NCI-H1092 (cell line): Measurements from ENCODE around the gene SLC40A1.

Experiments used
- DNase-seq: peaks from one replicate; lab custom pipeline; 2025; lab: John Stamatoyannopoulos, UW

SLC40A1 gene

DNA sequence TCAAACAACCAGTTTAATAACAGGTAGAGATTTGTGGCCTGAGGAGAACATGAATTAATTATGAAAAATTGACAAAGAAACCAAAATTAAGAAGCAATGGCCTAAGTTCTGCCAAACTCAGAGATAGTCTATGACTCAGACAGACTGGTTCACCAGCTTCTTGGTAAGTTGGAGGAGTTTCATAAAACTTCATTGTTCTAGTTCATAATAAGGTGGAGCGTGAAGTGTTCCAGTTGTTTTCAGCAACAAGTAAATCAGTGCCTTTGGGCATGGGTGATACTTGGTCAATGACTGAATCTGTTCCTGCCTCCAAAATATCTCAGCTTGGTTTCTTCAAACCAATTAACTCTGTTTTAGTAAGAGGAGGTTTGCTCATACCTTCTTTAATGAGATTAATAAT lies 40.0 kb downstream of the SLC40A1 start:
- DNase-seq = no peak

- DNase-seq = no peak
Measured at GRCh38 chr2:189538402-189538801, 42.2 kb downstream of the SLC40A1 start.

DNA sequence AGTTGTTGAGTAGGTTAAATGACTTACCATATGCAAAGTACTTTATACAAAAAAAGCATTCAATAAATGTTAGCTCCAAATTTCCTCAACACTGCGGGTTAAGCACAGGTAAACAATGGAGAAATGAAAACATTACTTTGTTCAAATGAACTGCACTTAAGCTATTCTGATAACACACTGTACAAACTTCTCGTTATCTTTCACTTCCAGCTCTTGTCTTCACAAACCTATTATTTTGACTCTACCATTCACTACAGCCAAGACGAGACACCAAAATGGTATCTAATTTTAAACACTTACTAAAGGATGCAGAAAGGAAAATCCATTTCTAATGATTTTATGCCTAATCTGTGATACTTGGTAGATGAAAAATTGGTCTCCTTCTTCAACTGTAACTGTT lies 43.8 kb downstream of the SLC40A1 start:
- DNase-seq = no peak

- no peak for DNase-seq
Measured at GRCh38 chr2:189534854-189535832, 45.4 kb downstream of the SLC40A1 start.

DNA sequence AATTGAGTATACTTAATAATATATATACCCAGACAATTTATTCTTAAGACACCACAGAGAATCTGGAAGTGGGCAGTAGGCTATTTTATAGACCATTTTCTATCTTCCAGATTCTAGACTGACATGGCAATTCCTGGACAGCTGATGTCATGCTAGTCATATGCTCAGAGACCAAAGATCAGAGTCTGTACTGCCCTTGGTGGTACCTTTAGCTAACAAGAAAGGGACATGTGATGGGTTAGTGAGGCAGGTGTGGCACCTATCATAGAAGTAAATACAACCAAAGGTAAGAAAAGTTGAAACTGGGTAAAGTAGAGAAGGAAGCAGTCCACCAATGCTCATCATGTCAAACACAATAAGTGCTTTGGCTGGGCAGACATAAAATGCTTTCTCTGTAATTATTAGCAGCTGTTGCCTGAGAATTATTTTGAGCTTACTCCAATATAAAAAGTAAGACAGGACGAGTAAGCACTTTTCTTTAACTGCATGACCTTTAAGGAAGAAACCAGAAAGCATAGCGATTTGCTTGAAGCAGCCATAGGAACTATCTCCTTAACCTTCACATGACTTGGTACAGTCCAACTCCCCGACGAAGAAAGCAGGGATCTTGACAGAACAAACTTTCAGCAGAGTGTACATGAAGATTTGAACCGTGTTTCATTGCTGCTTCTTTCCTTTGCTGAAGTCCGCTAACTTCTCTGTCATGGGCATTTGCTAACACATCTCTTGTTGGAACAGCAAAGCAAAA lies 47.1 kb downstream of the SLC40A1 start:
- DNase-seq = no peak

- no peak for DNase-seq
Measured at GRCh38 chr2:189530965-189531637, 49.5 kb downstream of the SLC40A1 start.

DNA sequence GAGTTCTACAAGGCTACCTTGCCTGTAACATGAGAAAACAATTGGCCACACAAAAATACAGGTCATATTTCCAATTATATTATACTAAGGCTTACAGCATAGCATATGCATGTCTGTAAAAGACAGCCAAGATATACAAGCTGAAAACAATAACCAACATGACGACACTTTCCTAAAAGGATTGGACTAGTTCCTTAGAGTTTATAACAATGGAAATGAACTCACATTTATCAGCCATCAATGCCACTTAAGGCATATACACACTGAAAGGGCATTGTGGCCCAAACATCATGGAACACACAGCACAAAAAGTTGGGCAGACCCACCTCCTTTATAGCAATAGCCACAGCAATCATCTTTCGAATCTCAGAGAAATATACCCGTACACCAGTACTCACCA lies 52.0 kb downstream of the SLC40A1 start:
- DNase-seq = no peak

DNA sequence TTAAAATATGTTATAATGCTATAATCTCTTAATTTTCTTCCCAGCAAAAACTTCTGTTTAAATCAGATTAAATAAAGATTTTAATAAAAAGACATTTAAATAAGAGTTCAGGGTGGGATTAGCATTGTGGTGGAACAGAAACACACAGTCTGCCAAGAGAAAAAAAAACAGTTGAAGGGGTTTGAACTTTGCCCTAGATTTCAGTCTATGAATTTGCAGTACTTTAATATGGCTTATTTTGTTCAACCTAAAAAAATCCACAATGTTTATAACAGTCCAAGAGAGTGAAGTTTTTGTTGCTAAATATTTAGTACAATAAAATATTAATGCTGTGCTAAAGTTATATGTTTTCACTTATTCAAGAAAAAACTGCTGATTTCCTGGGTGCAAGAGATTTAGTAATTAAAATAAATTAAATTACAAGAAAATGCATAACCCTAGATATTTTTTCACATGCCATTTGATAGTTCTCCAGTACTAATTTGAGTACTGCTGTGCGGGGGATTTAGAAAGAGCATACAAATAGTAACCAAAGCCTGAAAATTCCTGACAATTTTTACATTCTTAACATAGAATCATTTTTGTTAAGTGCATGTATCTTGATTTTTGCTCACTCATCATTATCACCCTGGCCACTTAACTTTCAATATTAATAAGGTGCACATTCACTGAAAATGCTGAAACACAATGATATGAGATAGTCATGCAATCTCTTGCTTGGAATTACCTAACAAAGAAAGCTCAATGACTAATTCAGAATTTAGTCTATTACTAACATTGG lies 52.6 kb downstream of the SLC40A1 start:
- DNase-seq = no peak

- no peak for DNase-seq
Measured at GRCh38 chr2:189527041-189527750, 53.4 kb downstream of the SLC40A1 start.

GRCh38 chr2:189526241-189526640 lies 54.3 kb downstream of the SLC40A1 start:
- no peak for DNase-seq

DNA sequence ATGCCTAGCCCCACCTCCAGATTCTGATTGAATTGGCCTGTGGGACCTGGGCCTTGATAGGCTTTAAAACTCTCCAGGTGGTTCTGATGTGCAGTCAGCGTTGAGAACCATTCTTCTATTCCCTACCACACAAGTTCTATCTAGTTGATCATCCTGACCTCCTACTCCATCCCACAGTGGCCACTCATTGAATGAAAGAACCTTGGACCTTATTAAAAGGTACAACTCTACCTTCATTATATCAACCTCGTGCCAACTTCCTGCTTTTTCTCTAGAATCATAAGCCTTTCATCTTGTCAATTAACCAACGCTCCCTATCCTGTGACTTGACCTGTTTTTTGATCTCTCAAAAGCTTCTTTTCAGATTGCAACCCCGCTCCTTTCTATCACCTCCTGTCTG lies 55.8 kb downstream of the SLC40A1 start:
- DNase-seq = no peak

DNA sequence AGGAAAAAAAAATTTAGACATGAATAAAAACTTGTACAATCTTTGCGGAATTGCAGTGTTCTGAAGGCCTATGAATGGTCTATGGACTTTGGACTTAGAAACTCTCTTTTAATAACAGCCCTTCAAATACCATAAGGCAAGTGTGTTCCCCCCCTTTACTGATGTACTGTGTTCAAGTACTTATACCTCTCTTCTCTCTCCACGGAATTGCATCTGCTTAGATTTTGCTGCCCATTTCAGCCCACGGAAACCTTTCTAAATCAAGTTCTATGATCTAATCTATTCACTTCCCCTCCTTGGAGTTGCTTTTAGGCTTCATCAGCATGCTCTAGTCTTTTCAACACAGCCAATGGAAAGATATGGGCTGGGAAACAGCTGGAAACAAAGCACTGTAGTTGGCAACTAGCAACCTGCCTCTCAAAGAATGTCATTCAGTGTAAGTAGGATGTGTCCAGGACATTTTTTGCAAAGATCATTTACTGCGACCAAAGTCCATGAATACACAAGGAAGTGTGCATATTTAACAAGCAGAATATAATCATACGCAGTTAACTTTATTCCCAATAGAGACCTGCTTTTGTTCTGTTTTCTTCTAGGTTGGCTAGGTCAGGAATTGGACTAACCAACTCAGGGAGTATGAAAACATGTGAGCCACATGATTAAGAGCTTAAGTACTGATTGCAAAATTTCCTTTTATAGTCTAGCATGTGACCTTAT lies 58.0 kb downstream of the SLC40A1 start:
- no peak for DNase-seq

DNA sequence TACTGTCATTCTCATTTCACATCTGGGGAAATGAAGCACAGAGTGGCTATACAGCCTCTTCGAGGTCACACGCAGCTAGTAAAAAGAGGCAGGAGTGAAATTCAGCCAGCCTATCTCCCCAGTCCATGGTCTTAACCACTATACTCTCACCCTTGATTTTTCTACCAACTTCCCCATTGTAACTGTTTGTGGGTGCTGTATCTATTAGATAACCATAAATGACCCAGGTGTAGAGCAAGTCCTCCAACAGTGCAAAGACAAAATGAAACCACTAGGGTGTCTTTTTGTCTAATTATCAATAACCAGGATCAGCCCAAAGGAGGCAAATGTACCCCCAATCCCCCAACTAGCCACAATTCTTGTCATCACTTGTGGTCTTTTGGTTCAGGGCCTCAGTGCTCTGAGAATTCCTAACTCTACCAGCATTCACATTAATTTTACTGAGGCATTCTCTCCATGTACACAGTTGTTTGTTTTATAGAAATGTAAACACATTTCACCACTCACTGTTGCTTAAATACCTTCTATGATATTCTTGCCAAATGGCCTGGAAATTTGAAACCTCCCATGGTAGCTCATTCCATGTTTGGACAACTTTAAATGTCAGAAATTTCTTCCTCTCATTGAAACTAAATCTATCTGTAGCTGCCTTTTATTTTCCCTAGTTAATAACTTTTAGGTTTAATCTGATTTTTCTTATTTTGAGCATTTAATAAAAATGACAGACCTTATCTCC lies 58.7 kb downstream of the SLC40A1 start:
- no peak for DNase-seq

- no peak for DNase-seq
Measured at GRCh38 chr2:189519631-189520387, 60.8 kb downstream of the SLC40A1 start.

- DNase-seq = no peak
Measured at GRCh38 chr2:189517847-189518535, 62.6 kb downstream of the SLC40A1 start.

DNA sequence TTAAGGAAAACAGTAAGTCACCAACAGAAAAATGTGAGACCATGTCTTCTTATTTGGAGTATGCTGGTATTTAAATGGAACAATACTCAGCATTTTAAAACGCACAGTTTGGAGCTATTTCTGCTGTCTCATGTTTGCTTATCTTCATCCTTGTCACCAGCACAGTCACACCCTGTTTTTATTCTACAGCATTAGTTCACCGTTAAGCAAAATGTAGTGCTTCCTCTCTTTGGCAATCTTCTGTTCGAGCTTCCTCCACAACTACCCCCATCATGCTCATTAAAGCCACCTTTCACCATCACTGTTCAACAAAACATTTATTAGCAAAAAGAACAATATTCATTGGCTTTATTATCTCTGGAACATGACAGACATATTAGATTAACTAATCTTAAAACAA lies 64.0 kb downstream of the SLC40A1 start:
- no peak for DNase-seq

DNA sequence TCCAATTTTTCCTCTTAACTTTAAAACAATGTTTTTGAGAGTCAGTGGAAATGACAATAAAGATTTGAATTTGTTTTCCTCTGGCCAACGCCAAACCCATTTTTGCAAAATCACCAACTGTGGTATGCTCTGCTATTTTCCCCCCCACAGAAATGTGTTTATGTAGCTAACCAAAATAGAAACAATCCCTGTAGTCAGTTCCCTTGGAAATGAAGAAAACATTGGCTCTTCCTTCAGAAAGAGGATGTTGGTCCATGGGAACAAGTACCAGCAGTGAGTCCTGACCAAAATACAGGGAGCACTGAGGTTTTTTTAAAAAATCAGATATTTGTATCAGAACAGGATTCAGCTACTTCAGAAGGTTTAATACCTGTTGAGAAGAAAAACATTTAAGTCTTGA lies 65.3 kb downstream of the SLC40A1 start:
- no peak for DNase-seq

DNA sequence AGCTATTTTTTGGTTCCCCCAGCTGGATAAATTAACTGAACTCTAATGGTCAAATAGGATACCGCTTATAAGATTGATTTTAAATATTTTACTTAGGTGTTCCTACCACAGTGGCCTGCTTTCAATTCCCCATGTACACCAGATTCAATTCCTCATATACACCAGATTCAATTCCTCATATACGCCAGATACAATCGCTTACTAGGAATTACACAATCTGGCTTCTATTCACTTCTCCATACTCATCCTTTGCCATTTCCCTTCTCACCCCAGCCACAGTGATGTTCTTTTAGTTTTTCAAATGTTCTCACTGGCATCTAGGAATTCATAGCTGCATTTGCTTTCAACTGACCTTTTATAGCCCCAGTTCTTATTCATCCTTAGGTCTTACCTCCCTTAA lies 66.5 kb downstream of the SLC40A1 start:
- no peak for DNase-seq
